ENCODE data around the gene ITGAE.
"Not testable (repeated sequence)": the region's sequence is repeated elsewhere in the genome, so short reads cannot be mapped to it uniquely, and the experiment has no call there.

The ITGAE gene

DNA sequence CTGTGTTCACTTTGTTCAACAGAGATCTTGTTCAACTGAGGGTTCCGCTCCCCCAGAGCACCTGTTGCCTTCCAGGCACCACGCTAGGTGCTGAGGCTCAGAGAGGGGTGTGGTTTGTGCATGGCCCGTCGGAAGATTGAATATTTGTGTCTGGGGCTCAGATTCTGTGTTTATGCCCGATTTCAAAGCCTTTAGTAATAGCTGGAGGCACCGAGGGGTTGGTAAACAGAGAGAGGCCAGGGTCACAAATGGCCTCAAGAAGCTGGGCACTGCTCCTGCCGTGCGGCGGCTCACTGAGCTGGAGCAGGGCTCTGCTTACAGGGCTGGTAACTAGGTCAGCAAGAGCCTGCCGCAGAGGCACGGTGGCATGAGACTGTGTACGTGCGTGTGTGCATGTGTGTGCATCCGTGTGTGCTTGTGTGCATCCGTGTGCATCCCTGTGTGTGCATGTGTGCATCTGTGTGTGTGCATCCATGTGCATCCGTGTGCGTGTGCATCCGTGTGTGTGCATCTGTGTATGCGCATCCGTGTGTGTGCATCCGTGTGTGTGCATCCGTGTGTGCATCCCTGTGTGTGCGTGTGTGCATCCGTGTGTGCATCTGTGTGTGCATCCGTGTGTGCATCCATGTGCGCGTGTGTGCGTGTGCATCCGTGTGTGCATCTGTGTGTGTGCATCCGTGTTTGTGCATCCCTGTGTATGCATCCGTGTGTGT lies 5.4 kb downstream of the ITGAE start:
- no peak for DNase-seq

- no peak for DNase-seq
These were observed 6.2 kb downstream of the ITGAE start for GRCh38 chr17:3794557-3795389.

GRCh38 chr17:3794152-3794551 lies 6.8 kb downstream of the ITGAE start:
- not testable (repeated sequence) for DNase-seq

GRCh38 chr17:3793258-3793657 lies 7.7 kb downstream of the ITGAE start:
- DNase-seq: not testable (repeated sequence)

DNA sequence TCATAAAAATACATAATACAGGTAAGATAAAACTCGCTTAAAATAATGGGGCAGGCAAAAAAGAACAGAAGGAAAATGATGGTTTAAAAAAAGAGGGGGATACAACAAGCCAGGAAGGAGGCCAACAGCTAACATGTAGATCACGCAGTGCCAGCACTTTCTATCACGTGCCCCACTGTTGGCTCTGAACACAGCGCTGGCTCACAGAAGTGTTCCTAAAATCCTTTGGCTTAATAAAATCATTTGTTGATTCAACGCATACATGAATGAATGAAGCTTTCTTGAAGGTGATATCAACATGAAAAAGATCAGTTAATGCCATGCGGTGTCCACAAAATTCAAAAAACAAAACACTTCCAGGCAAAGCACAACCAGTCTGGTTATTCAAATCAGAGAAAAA lies 8.5 kb downstream of the ITGAE start:
- DNase-seq: no peak

- DNase-seq: no peak
These were observed 12.8 kb downstream of the ITGAE start for GRCh38 chr17:3788200-3788599.

DNA sequence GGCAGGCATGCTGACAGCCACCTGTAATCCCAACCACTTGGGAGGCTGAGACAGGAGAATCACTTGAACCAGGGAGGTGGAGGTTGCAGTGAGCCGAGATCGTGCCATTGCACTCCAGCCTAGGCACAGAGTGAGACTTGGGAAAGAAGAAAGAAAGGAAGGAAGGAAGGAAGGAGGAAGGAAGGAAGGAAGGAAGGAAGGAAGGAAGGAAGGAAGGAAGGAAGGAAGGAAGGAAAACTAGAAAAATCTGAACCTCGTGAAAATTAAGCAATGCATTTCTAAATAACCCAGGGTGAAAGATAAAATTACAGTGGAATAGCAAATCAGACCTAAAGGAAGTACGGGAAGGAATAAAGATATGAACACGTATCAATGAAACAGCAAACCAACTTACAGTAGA lies 15.7 kb downstream of the ITGAE start:
- DNase-seq: not testable (repeated sequence)

GRCh38 chr17:3782751-3783150 lies 18.2 kb downstream of the ITGAE start:
- no peak for DNase-seq

DNA sequence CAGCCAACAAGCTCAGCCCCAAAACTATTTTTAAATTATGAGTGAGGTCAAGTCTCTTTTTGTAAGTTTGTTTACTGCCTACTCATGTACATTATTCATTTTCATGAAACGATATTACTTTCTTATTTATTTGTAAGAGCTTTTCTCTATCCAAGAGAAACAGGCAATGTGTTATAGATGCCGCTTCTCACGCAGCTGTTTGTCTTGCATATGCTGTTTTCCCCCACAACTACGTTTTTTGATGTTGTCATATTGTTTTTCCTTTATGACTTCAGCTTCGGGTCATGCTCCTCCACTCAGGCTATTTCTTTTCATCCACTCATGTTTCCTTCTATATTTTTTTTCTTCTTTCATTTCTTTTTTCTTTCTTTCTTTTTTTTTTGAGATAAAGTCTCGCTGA lies 20.0 kb downstream of the ITGAE start:
- DNase-seq: no peak

- no peak for DNase-seq
These were observed 23.4 kb downstream of the ITGAE start for GRCh38 chr17:3777366-3778120.

- DNase-seq: no peak
These were observed 27.0 kb downstream of the ITGAE start for GRCh38 chr17:3773966-3774365.

- DNase-seq: no peak
These were observed 27.5 kb downstream of the ITGAE start for GRCh38 chr17:3773511-3773910.

DNA sequence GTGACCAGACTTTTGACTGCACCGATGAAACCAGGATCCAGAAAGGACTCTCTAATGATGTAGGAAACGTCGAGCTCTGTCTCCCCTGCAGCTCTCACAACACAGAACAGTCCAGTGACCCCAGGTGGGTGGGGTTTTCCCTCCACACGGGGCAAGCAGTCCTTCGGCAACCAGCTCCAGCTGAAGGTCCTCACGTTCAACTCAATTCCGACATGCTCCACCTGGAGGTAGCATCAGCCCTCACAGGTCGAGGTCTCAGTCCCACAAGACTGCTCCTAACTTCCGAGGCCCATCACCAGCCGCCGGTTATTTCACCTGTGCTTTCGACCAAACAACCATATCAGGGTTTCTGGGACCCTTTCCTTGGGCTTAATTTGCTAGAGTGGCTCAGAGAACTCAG lies 28.2 kb downstream of the ITGAE start:
- DNase-seq: no peak

- no peak for DNase-seq
These were observed 29.8 kb downstream of the ITGAE start for GRCh38 chr17:3771140-3771539.

GRCh38 chr17:3770466-3770865 lies 30.5 kb downstream of the ITGAE start:
- DNase-seq: no peak

DNA sequence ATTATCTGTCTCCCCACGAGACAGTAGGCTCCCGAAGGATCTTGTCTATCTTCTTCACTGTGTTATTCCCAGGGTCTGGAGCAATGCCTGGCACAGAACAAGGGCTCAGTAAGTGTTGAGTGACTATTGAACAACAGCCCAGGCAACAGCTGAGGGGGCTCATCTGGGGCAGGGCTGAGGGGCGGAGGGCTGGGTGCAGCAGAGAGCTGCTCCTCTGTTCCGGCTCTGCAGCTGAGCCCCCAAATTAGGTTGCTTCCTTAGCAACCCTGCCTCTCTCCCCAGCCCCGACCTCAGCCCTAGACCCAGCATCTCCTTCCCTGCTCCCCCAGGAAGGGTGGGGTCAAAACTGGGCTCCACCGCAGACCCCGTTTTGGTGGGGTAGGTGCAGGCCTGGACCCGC lies 32.2 kb downstream of the ITGAE start:
- no peak for DNase-seq

- no peak for DNase-seq
These were observed 32.6 kb downstream of the ITGAE start for GRCh38 chr17:3768341-3768740.

DNA sequence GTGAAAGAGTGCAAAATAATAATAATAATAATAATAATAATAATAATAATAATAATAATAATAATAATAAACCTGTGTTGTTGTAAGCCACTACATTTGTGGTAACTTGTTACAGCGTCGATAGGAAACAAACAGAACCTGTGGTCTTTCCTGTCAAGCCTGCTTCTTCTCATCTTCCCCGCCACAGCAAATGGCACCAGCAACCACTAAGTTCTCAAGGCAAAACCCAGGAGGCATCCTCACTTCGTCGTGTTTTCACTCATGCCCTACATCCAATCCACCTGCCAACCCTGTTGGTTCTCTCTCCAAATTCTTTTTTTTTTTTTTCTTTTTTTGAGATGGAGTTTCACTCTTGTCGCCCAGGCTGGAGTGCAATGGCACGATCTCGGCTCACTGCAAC lies 34.2 kb downstream of the ITGAE start:
- no peak for DNase-seq

- DNase-seq: no peak
These were observed 35.0 kb downstream of the ITGAE start for GRCh38 chr17:3765981-3766380.

- DNase-seq: no peak
These were observed 37.2 kb downstream of the ITGAE start for GRCh38 chr17:3763777-3764170.

GRCh38 chr17:3762922-3763776 lies 37.8 kb downstream of the ITGAE start:
- no peak for DNase-seq

- DNase-seq: no peak
These were observed 39.0 kb downstream of the ITGAE start for GRCh38 chr17:3761918-3762380.
